Colonic mucosa (tissue), 4 donors: ENCODE results near the gene TFDP1. TPM values are rescaled to one million over a fixed set of nuclear protein-coding genes. Genes with fewer than 3 reads are reported as not detected.

Experiments used
- DNase-seq: peaks from one replicate; pipeline ENCODE4 v3.0.0-alpha.2; 2020
- H3K27ac ChIP-seq: fragments of 200-600 bp; one replicate; pipeline ENCODE4 v1.8.0; 2021
- H3K27me3 ChIP-seq: fragments of 200-600 bp; one replicate; pipeline ENCODE4 v1.8.0; 2021
- H3K36me3 ChIP-seq: fragments of 200-600 bp; one replicate; pipeline ENCODE4 v1.8.0; 2021
- H3K4me1 ChIP-seq: fragments of 200-600 bp; one replicate; pipeline ENCODE4 v1.8.0; 2021; ENCODE audit warnings: mild to moderate bottlenecking
- H3K4me3 ChIP-seq: fragments of 200-600 bp; one replicate; pipeline ENCODE4 v1.8.0; 2021
- H3K9ac ChIP-seq, 2 donors: one replicate each; pipeline ENCODE4 v1.7.0; 2013; ENCODE audit warnings: control low read depth in 2 of 2, low read depth in 2 of 2, low read length in 2 of 2
- H3K9me3 ChIP-seq: fragments of 200-600 bp; one replicate; pipeline ENCODE4 v1.8.0; 2021
- intact Hi-C: fragments of 100-400 bp; cut with DNase I; formaldehyde crosslinking; loops from one replicate; pipeline ENCODE4 v1.14.1; 2022
- total RNA-seq, 2 donors: library from RNA; stranded (reverse); fragmentation: NEBNext Ultra II Directional in 1 of 2; extraction: Animal tissue kit (Norgen Biotek cat#: 25700) in 1 of 2; gene quantifications; one replicate each; pipeline ENCODE4 v1.2.1, GENCODE V29; 2021
- TF ChIP-seq, protein P1 (sequence below): fragments of 200-600 bp; IDR thresholded peaks from one replicate; pipeline ENCODE4 v1.8.0; 2022; ENCODE audit warnings: antibody characterized with exemption, mild to moderate bottlenecking
- donor health status: healthy.
- donor health status: DM: no; HTN: no; CAD: no.
- donor health status: DM: no; HTN: no; CAD: no.

Gene TFDP1
- total RNA-seq, 2 donors from 2014 or later: 60.3 to 112 TPM

DNA sequence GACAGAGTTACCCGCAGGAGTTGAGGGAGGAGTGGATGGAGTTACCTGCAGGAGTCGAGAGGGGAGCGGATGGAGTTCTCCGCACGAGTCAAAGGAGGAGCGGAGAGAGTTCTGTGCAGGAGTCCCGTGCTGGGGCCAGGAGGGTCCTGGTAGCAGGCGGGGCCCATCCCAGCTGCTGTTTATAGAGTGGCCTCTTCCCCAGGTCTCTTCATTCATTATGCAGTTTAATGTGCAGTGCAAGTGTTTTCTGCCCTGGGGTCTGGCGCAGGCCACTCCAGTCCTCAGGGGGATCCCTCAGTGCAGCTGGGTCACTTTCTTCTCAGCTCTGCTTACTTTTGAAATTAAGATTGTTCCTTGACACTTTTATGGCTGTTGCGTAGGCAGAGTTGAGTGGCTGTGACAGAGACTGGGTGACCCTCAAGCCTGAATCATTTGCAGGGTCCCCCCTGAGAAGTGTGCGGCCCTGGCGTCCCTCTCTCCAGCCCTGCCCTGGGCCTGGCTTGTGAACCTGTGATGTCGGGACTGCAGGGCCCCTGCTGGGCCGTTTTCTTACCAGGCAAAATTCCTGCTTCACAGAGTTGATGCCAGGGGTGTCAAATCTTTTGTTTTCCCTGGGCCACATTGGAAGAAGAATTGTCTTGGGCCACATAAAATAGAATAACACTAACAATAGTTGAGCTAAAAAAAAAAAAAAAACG, 17.9 kb downstream of the TFDP1 start:
- no peak overlapping the region for H3K4me3 ChIP-seq
- H3K36me3 ChIP-seq: no peaks in the 10 kb centered on the region
- no peaks in the 10 kb centered on the region for H3K4me1 ChIP-seq
- no peak for DNase-seq
- H3K9me3 ChIP-seq: no peaks in the 10 kb centered on the region
- TF ChIP-seq, protein P1, sequence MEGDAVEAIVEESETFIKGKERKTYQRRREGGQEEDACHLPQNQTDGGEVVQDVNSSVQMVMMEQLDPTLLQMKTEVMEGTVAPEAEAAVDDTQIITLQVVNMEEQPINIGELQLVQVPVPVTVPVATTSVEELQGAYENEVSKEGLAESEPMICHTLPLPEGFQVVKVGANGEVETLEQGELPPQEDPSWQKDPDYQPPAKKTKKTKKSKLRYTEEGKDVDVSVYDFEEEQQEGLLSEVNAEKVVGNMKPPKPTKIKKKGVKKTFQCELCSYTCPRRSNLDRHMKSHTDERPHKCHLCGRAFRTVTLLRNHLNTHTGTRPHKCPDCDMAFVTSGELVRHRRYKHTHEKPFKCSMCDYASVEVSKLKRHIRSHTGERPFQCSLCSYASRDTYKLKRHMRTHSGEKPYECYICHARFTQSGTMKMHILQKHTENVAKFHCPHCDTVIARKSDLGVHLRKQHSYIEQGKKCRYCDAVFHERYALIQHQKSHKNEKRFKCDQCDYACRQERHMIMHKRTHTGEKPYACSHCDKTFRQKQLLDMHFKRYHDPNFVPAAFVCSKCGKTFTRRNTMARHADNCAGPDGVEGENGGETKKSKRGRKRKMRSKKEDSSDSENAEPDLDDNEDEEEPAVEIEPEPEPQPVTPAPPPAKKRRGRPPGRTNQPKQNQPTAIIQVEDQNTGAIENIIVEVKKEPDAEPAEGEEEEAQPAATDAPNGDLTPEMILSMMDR: no peak
- H3K9ac ChIP-seq: no peak overlapping the region
- no peak overlapping the region for H3K27ac ChIP-seq
- intact Hi-C loops: no loop called here
- H3K27me3 ChIP-seq: no peaks in the 10 kb centered on the region

DNA sequence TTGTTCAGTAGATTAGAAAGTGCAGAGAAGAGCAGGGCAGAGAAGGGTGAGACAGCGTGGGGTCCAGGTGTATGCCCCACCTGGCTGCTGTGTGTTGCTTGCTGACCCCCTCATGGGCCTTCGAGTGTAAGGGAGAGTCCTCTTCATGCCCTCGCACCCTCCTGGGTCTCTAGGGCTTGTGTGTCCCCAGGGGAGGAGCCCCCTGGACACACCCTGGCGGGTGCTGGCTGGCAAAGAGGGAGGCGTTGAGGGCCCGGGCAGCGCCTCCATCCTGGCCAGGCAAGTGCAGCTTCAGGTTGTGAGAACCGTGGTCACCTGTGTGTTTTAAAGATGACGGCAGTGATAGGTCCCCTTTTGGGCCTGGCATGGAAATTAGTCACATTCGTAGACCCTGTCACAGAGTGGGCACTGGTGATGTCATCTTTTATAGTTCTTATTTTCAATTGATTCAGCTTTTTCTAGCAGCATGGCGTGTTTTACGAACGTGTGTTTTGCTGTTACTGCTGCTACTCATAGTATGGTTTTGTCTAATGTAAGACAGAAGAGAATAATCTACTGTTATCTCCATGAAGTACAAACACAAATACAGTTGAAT, 18.7 kb downstream of the TFDP1 start:
- DNase-seq: no peak
- TF ChIP-seq, protein P1: no peak
- H3K4me1 ChIP-seq: no peaks in the 10 kb centered on the region
- no peak overlapping the region for H3K4me3 ChIP-seq
- H3K27me3 ChIP-seq: no peaks in the 10 kb centered on the region
- H3K9ac ChIP-seq: no peak overlapping the region
- H3K27ac ChIP-seq: no peak overlapping the region
- H3K9me3 ChIP-seq: no peaks in the 10 kb centered on the region
- intact Hi-C loops: no loop called here
- no peaks in the 10 kb centered on the region for H3K36me3 ChIP-seq

DNA sequence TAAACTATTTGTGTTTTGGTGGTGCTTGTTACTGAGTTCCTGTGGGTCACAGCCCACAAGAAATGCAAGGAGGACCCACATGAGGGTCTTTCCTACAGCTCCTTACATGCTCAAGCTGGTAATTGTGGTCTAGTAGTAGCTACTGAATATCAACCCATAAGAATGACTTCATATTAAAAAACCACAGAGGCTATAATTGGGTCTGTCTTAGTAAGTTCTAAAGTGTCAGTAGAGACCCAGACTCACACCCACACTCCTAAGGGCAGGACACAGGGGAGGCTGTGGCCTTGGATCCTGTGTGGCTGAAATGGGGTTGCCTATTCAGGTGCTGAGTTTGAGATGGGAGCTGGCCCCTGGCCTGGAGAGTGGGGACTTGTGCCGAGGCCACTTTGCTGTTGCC, 19.6 kb downstream of the TFDP1 start:
- no peak overlapping the region for H3K4me3 ChIP-seq
- H3K27me3 ChIP-seq: no peaks in the 10 kb centered on the region
- TF ChIP-seq, protein P1: no peak
- H3K27ac ChIP-seq: no peak overlapping the region
- no peaks in the 10 kb centered on the region for H3K9me3 ChIP-seq
- H3K9ac ChIP-seq: no peak overlapping the region
- no peak for DNase-seq
- intact Hi-C loops: no loop called here
- no peaks in the 10 kb centered on the region for H3K36me3 ChIP-seq
- no peaks in the 10 kb centered on the region for H3K4me1 ChIP-seq

DNA sequence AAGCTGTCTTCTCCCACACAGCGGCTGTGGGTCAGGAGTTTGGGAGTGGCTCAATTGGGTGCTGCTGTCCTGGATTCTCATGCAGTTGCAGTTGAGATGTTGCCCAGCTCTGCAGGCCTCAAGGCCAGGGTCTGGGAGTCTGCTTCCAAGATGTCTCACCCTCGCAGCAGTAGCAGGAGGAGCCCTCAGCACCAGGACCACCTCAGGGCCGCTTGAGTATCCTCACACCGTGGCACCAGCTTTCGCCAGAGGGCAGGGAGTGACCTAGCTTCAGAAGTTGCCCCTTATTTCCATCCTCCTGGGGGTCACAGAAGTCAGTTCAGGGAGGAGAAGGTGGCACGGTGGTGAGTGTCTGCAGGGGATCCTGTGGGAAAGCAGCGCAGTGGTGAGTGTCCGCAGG, 20.9 kb downstream of the TFDP1 start:
- no peaks in the 10 kb centered on the region for H3K4me1 ChIP-seq
- no peak for DNase-seq
- H3K4me3 ChIP-seq: no peak overlapping the region
- intact Hi-C loops: no loop called here
- no peak overlapping the region for H3K27ac ChIP-seq
- H3K36me3 ChIP-seq: no peaks in the 10 kb centered on the region
- H3K27me3 ChIP-seq: no peaks in the 10 kb centered on the region
- H3K9ac ChIP-seq: no peak overlapping the region
- TF ChIP-seq, protein P1: no peak
- H3K9me3 ChIP-seq: no peaks in the 10 kb centered on the region

DNA sequence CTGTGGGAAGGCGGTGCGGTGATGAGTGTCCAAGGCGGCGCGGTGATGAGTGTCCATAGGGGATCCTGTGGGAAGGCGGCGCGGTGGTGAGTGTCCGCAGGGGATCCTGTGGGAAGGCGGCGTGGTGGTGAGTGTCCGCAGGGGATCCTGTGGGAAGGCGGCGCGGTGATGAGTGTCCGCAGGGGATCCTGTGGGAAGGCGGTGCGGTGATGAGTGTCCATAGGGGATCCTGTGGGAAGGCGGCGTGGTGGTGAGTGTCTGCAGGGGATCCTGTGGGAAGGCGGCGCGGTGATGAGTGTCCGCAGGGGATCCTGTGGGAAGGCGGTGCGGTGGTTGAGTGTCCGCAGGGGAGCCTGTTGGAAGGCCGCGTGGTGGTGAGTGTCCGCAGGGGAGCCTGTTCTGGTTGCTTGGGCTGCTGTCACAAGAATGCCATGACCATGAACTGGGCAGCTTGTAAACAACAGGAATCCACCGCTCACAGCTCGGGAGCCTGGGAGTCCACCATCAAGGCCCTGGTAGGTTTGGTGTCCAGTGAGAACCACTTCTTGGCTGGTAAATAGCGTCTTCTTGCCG, 21.4 kb downstream of the TFDP1 start:
- DNase-seq: no peak
- no peaks in the 10 kb centered on the region for H3K27me3 ChIP-seq
- no peaks in the 10 kb centered on the region for H3K4me1 ChIP-seq
- H3K27ac ChIP-seq: no peak overlapping the region
- no peaks in the 10 kb centered on the region for H3K9me3 ChIP-seq
- H3K9ac ChIP-seq: no peak overlapping the region
- H3K4me3 ChIP-seq: no peak overlapping the region
- intact Hi-C loops: no loop called here
- TF ChIP-seq, protein P1: no peak
- H3K36me3 ChIP-seq: no peaks in the 10 kb centered on the region
